NB4 (cell line): ENCODE data around the gene S100B.

Experiments used
- DNase-seq: peaks from one replicate; pipeline ENCODE4 v3.0.0; 2010; ENCODE audit warnings: low read depth
- H3K4me3 ChIP-seq: one replicate; pipeline ENCODE4 v1.5.1; 2011; ENCODE audit warnings: mild to moderate bottlenecking, low read depth, low read length, moderate library complexity
- CTCF ChIP-seq: IDR thresholded peaks from one replicate; pipeline ENCODE4 v1.5.1; 2012; ENCODE audit warnings: low read depth, low read length
- MAX ChIP-seq: IDR thresholded peaks from 2 replicates; pipeline ENCODE4 v1.6.1; 2011; ENCODE audit warnings: low read depth, low read length
- MYC ChIP-seq: IDR thresholded peaks from 2 replicates; pipeline ENCODE4 v1.6.1; 2011; ENCODE audit warnings: low read depth, low read length
- POLR2A ChIP-seq: IDR thresholded peaks from 2 replicates; pipeline ENCODE4 v1.6.1; 2011; ENCODE audit warnings: mild to moderate bottlenecking; ENCODE audit not compliant: insufficient read length; ENCODE audit errors: extremely low read depth

S100B gene

GRCh38 chr21:46645840-46646239 is 41.0 kb upstream of the S100B start:
- H3K4me3 ChIP-seq: no peak overlapping the region
- no peak for TF ChIP-seq MAX
- TF ChIP-seq MYC: no peak
- TF ChIP-seq POLR2A: no peak
- TF ChIP-seq CTCF: no peak

GRCh38 chr21:46643379-46644177 is 38.7 kb upstream of the S100B start:
- no peak for DNase-seq
- no peak for TF ChIP-seq CTCF
- TF ChIP-seq POLR2A: no peak
- no peak for TF ChIP-seq MYC
- TF ChIP-seq MAX: no peak
- no peak overlapping the region for H3K4me3 ChIP-seq

More at GRCh38 chr21:46645840-46646239, 41.0 kb upstream of the S100B start:
- no peak for DNase-seq

DNA sequence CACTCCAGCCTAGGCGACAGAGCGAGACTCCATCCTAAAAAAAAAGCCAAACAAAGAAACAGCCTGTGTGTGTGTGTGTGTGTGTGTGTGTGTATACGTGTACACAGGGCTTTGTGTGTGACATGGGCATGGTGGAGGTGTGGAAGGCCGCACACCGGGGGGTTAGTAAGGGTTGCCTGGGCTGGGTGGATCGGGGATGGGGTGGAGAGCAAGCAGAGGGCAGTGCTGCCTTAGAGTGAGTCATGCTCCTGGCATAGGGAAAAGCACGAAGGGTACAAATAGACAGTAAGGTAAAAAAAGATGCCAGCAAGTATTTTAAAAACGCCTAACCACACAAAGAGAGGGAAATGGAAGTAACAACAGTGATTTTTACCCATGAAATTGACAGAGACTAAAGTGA is 36.8 kb upstream of the S100B start:
- DNase-seq: no peak
- no peak overlapping the region for H3K4me3 ChIP-seq
- TF ChIP-seq POLR2A (no peak), MYC (no peak), MAX (no peak), CTCF (no peak)

- TF ChIP-seq CTCF (no peak), POLR2A (no peak), MAX (no peak)
- H3K4me3 ChIP-seq: no peak overlapping the region
- peak; percentile 50 for DNase-seq
Measured at GRCh38 chr21:46639489-46640386, 34.9 kb upstream of the S100B start.

DNA sequence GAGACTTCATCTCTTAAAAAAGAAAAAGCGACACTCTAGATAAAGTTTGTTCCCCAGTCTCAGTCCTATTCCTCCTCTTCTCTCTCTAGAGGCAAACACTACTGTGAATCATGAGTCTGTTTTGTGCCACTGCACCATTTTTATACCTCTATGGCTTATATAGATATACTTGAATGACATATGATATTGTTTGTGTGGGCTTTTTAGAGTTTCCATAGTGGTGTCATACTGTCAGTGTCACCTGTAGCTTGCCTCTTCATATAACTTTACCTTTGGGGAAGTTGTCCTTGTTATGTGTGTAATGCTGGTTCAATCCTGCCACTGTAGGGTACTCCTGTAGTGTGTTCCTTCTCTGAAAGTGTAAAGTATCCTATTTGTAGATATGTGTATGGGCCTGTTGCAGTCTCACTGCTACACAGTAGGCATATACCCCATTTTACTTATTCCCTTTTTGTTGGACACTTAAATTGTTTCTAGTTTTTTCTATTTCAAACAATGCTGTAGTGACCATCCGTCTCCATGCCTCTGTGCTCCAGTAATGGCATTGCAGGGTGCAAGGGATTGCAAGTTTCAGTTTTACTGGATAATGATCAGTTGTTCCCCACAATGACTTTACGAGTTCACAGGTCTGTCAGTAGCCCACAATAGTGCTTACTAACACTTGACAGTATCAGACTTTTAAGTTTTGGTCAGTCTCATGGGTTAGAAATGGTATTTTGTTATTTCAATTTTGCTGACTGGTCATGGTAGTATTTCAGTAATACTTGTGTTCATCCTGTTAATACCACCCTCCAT is 33.3 kb upstream of the S100B start:
- peak overlapping the region; percentile 10 for H3K4me3 ChIP-seq
- DNase-seq: peak; percentile 48
- TF ChIP-seq POLR2A (no peak), MYC (no peak), CTCF (no peak), MAX (no peak)
